C4-2B (cell line): ENCODE results near the gene PTPRN2.

Source experiments
- H3K27ac ChIP-seq: fragments of 450-650 bp; 2 replicates; pipeline ENCODE4 v1.5.1; 2017
- ZFX ChIP-seq: fragments of 450-650 bp; IDR thresholded peaks from 2 replicates; pipeline ENCODE4 v1.6.1; 2017
- TF ChIP-seq, protein P1 (sequence below): fragments of 450-650 bp; conservative IDR thresholded peaks from 2 replicates; pipeline ENCODE4 v1.5.1; 2017; ENCODE audit warnings: mild to moderate bottlenecking

PTPRN2 gene

DNA sequence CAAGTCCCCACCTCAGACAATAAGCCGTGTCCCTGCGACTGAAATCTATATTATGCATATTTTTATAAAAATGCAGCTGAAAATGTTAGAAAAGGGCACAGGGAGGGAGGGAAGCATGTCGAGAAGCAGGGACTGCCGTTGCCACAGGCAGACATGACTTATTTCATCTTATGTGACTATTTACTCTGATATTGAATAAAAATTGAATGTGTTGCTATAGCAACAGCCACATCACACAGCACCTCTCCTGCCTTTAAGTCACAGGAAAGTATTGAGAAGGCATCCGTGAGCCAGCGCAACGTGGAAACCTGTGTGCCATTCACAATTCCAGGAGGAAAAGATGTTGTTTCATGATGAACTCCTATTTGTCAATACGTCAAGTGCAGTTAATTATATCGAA is 701.4 kb downstream of the PTPRN2 start:
- H3K27ac ChIP-seq: no peak overlapping the region
- no peak for TF ChIP-seq ZFX
- TF ChIP-seq, protein P1, sequence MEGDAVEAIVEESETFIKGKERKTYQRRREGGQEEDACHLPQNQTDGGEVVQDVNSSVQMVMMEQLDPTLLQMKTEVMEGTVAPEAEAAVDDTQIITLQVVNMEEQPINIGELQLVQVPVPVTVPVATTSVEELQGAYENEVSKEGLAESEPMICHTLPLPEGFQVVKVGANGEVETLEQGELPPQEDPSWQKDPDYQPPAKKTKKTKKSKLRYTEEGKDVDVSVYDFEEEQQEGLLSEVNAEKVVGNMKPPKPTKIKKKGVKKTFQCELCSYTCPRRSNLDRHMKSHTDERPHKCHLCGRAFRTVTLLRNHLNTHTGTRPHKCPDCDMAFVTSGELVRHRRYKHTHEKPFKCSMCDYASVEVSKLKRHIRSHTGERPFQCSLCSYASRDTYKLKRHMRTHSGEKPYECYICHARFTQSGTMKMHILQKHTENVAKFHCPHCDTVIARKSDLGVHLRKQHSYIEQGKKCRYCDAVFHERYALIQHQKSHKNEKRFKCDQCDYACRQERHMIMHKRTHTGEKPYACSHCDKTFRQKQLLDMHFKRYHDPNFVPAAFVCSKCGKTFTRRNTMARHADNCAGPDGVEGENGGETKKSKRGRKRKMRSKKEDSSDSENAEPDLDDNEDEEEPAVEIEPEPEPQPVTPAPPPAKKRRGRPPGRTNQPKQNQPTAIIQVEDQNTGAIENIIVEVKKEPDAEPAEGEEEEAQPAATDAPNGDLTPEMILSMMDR: no peak

DNA sequence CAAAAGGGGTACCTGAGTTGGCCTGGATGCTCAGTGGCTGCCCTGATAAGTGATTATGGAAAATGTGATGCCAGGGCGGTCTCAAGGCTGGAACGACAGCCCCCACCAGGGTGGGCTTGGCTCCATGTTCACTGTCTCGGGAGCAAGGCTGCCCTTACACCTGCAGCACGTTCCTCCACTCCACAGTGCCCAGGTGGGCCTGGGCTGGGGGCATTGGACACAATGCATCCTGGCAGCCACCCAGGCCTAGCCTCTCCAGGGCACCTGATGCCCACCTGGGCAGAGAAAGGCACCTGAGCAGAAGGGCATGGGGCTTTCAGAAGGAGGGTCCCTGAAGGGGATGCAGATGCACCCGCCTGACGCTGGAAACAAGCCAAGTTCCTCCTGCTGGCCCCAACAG is 702.5 kb downstream of the PTPRN2 start:
- H3K27ac ChIP-seq: no peak overlapping the region
- TF ChIP-seq, protein P1: no peak
- TF ChIP-seq ZFX: no peak

DNA sequence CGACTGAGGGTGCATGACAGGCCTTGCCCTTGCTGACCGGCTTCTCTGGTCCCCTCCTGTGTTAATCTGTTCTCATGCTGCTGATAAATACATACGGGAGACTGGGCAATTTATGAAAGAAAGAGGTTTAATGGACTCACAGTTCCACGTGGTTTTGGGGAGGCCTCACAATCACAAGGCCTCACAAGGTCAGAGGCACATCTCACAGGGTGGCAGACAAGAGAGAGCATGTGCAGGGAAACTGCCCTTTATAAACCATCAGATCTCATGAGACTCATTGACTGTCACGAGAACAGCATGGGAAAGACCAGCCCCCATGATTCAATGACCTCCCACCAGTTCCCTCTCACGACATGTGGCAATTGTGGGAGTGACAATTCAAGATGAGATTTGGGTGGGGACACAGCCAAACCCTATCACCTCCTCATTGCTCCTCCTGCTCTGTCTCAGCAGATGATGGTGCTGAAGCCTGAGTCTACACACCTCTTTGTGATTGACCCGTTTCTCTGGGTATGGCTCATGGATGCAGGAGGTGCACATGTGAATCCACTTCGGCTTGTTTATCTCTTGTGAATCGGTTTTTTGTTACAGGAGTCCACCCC is 703.1 kb downstream of the PTPRN2 start:
- H3K27ac ChIP-seq: no peak overlapping the region
- TF ChIP-seq, protein P1: no peak

DNA sequence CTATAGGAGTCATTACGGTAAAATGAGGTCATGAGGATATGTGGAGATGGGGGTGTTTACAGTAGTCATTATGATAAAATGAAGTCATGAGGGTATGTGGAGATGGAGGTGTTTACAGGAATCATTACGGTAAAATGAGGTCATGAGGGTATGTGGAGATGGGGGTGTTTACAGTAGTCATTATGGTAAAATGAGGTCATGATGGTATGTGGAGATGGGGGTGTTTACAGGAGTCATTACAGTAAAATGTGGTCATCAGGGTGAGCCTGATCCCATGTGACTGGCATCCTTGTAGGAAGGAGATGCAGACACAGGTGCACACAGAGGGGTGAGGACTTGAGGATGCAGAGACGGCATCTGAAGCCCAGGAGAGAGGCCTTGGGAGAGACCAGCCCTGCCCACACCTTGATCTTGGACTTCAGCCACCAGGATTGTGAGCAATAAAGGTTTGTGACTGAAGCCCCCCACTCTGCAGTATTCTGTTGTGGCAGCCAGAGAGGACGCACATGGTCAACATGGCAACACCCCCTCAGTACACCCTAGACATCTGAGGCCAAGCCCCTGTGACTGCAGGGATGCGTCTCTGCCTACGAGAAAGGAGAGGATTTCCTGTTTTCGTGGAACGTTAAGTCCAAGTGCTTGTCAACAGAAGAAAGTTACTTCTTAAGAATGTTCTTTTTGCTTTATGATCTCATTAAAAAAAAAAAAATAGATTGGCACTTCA is 706.4 kb downstream of the PTPRN2 start:
- TF ChIP-seq ZFX: no peak
- TF ChIP-seq, protein P1: no peak

DNA sequence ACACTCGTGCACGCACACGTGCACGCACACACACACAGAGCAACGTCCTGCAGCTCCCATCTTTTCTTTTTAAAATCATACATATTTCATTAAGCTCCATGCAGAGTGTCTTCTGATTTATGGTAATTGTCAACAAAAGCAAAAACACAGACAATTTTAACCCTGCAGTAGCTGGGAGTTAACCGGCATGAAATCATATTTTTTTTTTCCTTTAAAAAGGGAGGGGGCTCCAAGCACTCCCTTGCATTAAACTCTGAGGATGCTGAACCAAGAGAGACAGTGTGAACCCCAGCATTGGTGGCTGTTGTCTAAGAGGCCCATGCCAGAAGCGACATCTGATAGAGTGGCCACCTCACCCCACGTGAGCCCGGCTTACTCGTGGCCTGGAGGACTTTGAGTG is 708.2 kb downstream of the PTPRN2 start:
- no peak overlapping the region for H3K27ac ChIP-seq
- no peak for TF ChIP-seq ZFX
- TF ChIP-seq, protein P1: no peak

More for the DNA sequence above, 706.4 kb downstream of the PTPRN2 start:
- H3K27ac ChIP-seq: no peak overlapping the region

DNA sequence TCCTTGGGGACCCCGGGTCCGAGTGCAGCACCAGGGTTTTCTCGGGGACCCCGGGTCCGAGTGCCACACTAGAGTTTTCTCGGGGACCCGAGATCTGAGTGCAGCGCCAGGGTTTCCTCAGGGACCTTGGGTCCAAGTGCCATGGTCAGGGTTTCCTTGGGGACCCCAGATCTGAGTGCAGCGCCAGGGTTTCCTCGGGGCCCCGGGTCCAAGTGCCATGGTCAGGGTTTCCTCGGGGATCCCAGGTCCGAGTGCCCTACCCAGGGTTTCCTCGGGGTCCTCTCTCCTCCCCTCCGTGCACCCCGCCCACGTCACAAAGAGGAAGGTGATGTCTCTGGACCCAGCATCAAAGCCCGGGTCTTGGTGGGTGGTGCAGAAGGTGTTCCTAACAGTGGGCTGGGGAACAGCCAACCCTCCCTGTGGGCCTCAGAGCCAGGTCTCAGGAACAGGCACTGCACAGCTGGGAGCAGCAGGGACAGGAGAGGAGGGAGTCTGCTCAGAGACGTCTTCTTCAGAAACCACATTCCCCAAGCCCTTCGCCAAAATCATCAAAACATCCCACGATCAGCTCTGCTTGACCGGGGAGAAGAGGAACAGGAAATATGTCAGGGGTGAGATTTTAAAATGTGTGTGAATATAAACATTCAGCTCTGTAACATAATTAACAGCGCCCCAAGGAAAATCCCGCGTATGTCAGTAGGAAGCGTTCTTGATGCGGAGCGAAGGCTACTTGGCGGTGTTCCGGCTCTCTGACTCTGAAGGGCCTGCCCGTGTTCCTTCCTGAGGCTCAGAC is 710.1 kb downstream of the PTPRN2 start:
- TF ChIP-seq, protein P1: no peak
- TF ChIP-seq ZFX: no peak

More for the DNA sequence above, 710.1 kb downstream of the PTPRN2 start:
- no peak overlapping the region for H3K27ac ChIP-seq
